ENCODE data around the gene OSBPL5.

OSBPL5 gene

DNA sequence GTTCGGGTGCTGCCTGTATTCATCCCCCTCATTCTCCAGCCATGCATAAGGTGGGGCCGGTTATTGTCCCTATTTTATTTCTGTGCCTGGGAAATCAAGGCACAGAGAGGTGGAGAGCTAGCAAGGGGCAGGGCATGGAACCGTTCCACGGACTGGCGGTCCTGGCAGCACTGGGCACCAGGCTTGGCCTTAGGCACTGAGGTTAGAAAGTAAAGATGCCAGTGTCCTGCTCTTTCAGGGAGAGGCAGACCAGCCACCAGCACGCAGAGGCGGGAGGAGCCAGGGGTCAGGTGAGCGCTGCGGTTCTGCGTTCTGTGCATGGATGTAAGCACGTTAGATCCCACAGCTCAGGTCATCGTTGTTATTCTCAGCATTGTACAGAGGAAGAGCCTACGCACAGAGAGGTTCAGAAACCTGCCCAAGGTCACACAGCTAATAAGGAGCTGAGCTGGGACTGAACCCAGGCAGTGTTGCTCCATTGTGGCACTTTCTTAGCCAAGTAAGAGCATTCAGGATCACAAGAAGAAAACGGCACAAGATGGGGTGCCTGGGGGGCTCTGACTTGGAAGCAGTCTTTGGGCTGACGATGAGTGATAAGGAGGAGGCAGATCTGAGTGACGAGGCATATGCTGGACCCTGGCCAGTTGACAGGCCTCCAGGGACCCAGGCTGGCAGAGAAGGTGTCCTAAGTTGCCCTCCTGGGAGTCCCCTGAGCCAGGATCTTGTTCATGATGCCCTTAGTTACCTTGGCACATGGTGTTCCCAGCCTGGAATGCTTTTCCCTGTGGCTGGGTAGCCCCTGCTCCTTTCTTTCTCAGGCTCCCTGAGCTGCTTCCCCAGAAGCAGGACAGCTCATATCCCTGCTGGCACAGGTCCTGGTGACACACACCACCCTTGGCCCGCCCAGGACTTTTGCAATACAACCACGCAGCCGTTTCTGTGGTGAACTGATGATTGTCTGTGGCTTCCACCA, 41.1 kb downstream of the OSBPL5 start:
- H3K4me1 ChIP-seq (ENCODE audit: insufficient read depth, poor library complexity, severe bottlenecking) = peaks cover 31% of the 10 kb centered on the region
- peak; percentile 95 for DNase-seq (ENCODE audit: low spot score)
- ATAC-seq (ENCODE audit: low read depth) = peak; percentile 87
- peaks cover 18% of the 10 kb centered on the region; the same call in 1 of the 2 replicates for H3K36me3 ChIP-seq (ENCODE audit: low read depth)
- H3K27ac ChIP-seq (ENCODE audit: poor library complexity, severe bottlenecking) = peak overlapping the region; percentile 75
- peaks cover 2% of the 10 kb centered on the region for H3K9me3 ChIP-seq (ENCODE audit: severe bottlenecking)
- H3K4me3 ChIP-seq (ENCODE audit: severe bottlenecking) = no peak overlapping the region
- H3K27me3 ChIP-seq (ENCODE audit: insufficient read depth, poor library complexity, severe bottlenecking) = no peaks in the 10 kb centered on the region
- TF ChIP-seq, protein P1, sequence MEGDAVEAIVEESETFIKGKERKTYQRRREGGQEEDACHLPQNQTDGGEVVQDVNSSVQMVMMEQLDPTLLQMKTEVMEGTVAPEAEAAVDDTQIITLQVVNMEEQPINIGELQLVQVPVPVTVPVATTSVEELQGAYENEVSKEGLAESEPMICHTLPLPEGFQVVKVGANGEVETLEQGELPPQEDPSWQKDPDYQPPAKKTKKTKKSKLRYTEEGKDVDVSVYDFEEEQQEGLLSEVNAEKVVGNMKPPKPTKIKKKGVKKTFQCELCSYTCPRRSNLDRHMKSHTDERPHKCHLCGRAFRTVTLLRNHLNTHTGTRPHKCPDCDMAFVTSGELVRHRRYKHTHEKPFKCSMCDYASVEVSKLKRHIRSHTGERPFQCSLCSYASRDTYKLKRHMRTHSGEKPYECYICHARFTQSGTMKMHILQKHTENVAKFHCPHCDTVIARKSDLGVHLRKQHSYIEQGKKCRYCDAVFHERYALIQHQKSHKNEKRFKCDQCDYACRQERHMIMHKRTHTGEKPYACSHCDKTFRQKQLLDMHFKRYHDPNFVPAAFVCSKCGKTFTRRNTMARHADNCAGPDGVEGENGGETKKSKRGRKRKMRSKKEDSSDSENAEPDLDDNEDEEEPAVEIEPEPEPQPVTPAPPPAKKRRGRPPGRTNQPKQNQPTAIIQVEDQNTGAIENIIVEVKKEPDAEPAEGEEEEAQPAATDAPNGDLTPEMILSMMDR (IDR thresholded peaks at IDR 0.05; ENCODE audit: poor library complexity, severe bottlenecking) = no peak

DNA sequence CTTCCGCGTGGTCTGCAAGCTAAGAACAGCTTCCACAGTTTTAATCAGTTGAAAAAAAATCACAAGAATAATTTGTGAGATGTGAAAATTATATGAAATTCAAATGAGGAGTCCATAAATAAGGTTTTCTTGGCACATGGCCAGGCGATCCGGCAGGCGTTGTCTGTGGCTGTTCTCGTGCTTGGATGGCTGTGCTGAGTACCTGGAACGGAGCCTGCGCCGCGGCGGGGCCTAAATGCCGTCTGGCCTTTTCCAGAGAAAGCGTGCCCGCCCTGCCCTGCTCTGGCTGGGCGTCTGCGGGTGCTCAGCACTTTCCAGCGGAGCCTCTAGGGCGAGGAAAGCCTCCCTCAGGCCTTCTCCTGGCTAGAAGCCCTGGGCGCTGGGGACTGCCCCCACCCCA, 41.8 kb downstream of the OSBPL5 start:
- Histone ChIP-seq H3K9me3 (ENCODE audit: severe bottlenecking) (peaks cover 2% of the 10 kb centered on the region), H3K4me3 (ENCODE audit: severe bottlenecking) (no peak overlapping the region), H3K27me3 (ENCODE audit: insufficient read depth, poor library complexity, severe bottlenecking) (no peaks in the 10 kb centered on the region), H3K27ac (ENCODE audit: poor library complexity, severe bottlenecking) (peak overlapping the region; percentile 75), H3K4me1 (ENCODE audit: insufficient read depth, poor library complexity, severe bottlenecking) (peaks cover 31% of the 10 kb centered on the region), H3K36me3 (ENCODE audit: low read depth) (peaks cover 19% of the 10 kb centered on the region; the same call in 1 of the 2 replicates)
- ATAC-seq (ENCODE audit: low read depth) (no peak), DNase-seq (ENCODE audit: low spot score) (peak; percentile 73)
- TF ChIP-seq, protein P1 (IDR thresholded peaks at IDR 0.05; ENCODE audit: poor library complexity, severe bottlenecking) = no peak

DNA sequence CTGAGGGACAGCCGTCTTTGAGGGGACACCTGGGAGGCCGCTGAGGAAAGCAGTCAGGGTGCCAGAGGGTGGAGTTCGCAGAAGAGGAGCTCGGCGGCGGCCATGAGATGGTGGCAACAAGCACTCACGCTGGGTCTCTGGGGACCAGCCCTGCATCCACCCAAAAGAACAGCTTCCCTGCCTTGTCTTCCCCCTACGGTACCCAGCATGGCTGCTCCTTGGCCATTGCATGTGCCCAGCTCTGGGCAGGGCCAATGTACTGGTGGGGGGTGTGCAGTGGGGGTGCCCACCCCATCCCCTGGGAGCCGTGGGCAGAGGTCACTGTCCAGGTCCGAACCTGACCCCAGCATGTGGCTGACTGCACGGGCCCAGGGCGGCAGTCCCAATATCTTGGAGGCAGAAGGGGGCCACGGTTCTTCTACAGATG, 42.3 kb downstream of the OSBPL5 start:
- no peak for ATAC-seq (ENCODE audit: low read depth)
- Histone ChIP-seq H3K4me3 (ENCODE audit: severe bottlenecking) (no peak overlapping the region), H3K27ac (ENCODE audit: poor library complexity, severe bottlenecking) (peak overlapping the region; percentile 75), H3K27me3 (ENCODE audit: insufficient read depth, poor library complexity, severe bottlenecking) (no peaks in the 10 kb centered on the region), H3K36me3 (ENCODE audit: low read depth) (peaks cover 24% of the 10 kb centered on the region; the same call in 1 of the 2 replicates), H3K4me1 (ENCODE audit: insufficient read depth, poor library complexity, severe bottlenecking) (peaks cover 31% of the 10 kb centered on the region), H3K9me3 (ENCODE audit: severe bottlenecking) (peaks cover 2% of the 10 kb centered on the region)
- TF ChIP-seq, protein P1 (IDR thresholded peaks at IDR 0.05; ENCODE audit: poor library complexity, severe bottlenecking) = no peak
- DNase-seq (ENCODE audit: low spot score) = peak; percentile 47

DNA sequence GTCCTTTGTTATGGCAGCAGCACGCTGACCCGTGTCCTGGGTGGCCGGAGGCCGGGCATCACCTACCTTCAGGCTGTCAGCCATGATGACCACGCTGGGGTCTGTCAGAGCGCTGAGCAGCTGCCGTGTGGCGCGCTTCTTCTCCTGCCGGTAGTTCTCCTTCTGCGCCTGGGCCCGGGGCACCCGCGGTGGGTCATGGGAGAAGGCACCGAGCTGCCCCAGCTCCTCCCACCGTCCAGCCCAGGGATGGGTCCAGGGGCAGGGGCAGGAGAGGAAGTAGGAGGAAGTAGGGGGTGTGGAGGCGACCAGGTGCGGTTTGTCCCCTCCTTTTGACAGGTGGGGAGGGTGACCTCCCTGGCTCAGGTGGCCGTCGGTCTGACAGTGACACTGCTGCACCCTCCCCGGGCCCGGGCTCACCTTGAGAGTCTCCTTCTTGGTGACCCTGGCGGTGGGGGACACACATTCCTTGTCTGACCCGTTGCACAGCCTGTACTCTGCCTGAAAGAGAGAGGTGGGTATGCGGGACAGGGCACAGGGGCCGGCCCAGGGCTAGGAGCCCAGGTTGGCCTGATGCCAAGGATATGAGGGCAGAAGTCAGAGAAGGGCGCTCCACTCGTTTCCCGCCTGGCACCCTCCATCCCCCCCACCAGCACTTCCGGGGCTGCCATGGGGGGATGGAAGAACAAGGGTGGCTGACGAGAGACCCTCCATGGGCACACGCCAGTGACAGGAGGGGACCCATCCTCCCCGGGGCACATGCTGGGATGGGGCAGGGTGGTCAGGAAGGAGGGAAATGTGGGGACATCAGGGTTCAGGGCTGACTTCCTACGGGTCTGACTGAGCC, 43.0 kb downstream of the OSBPL5 start:
- peaks cover 31% of the 10 kb centered on the region for H3K4me1 ChIP-seq (ENCODE audit: insufficient read depth, poor library complexity, severe bottlenecking)
- H3K27ac ChIP-seq (ENCODE audit: poor library complexity, severe bottlenecking) = no peak overlapping the region
- H3K36me3 ChIP-seq (ENCODE audit: low read depth) = peaks cover 30% of the 10 kb centered on the region; the same call in 1 of the 2 replicates
- no peaks in the 10 kb centered on the region for H3K27me3 ChIP-seq (ENCODE audit: insufficient read depth, poor library complexity, severe bottlenecking)
- peaks cover 2% of the 10 kb centered on the region for H3K9me3 ChIP-seq (ENCODE audit: severe bottlenecking)
- DNase-seq (ENCODE audit: low spot score) (peak; percentile 38), ATAC-seq (ENCODE audit: low read depth) (no peak)
- TF ChIP-seq, protein P1 (IDR thresholded peaks at IDR 0.05; ENCODE audit: poor library complexity, severe bottlenecking) = no peak
- H3K4me3 ChIP-seq (ENCODE audit: severe bottlenecking) = no peak overlapping the region
